ENCODE data around the gene TLX1. TPM values are rescaled to one million over a fixed set of nuclear protein-coding genes. Genes with fewer than 3 reads are reported as not detected.

TLX1 gene
- total and polyA plus RNA-seq, 4 donors = 0.06 to 0.79 (median 0.31) TPM

DNA sequence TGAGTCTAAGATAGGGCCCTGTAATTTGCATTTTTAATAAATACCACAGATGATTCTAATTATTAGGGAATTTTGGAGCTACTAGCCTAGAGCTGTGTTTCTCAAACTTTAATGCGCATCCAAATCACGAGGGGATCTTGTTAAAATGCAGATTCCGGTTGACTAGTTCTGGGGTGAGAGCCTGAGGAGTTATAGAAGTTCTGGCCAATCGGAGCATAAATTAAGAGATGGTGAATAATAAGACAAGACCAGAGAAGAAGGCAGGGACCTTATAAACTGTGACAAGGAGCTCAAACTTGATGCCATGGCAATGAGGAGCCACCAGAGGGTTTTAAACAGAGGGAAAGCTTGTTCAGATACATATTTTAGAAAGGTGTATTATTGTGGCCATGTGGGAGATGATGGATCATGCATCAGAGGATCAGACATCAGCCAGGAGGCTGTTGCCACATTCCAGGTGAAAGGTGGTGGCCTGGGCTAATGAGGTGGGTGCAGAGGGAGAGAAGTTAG, 29.7 kb upstream of the TLX1 start:
- no peaks in the 10 kb centered on the region for H3K27me3 ChIP-seq (ENCODE audit: control insufficient read depth in 4 of 4, insufficient read depth in 4 of 4, low read length in 3 of 4)
- H3K4me3 ChIP-seq (ENCODE audit: low read depth in 1 of 3, low read length in 3 of 3) = no peak overlapping the region
- 81% methylated on average over 4 of the region's 4 CpGs for WGBS
- H3K9me3 ChIP-seq (ENCODE audit: control insufficient read depth in 4 of 4, low read length in 3 of 4) = no peaks in the 10 kb centered on the region
- H3K9ac ChIP-seq (ENCODE audit: low read depth in 1 of 2, low read length in 2 of 2) = no peak overlapping the region
- no peaks in the 10 kb centered on the region for H3K36me3 ChIP-seq (ENCODE audit: control insufficient read depth in 4 of 4, insufficient read depth in 3 of 4, low read depth in 1 of 4, low read length in 3 of 4)
- TF ChIP-seq, protein P1, sequence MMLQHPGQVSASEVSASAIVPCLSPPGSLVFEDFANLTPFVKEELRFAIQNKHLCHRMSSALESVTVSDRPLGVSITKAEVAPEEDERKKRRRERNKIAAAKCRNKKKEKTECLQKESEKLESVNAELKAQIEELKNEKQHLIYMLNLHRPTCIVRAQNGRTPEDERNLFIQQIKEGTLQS (IDR thresholded peaks at IDR 0.05) = no peak
- no peak for TF ChIP-seq SP1 (IDR thresholded peaks at IDR 0.05)
- TF ChIP-seq, protein P2, sequence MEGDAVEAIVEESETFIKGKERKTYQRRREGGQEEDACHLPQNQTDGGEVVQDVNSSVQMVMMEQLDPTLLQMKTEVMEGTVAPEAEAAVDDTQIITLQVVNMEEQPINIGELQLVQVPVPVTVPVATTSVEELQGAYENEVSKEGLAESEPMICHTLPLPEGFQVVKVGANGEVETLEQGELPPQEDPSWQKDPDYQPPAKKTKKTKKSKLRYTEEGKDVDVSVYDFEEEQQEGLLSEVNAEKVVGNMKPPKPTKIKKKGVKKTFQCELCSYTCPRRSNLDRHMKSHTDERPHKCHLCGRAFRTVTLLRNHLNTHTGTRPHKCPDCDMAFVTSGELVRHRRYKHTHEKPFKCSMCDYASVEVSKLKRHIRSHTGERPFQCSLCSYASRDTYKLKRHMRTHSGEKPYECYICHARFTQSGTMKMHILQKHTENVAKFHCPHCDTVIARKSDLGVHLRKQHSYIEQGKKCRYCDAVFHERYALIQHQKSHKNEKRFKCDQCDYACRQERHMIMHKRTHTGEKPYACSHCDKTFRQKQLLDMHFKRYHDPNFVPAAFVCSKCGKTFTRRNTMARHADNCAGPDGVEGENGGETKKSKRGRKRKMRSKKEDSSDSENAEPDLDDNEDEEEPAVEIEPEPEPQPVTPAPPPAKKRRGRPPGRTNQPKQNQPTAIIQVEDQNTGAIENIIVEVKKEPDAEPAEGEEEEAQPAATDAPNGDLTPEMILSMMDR (IDR thresholded peaks at IDR 0.05; ENCODE audit: low read depth, low read length, missing input control) = no peak
- TF ChIP-seq FOXA2 (IDR thresholded peaks at IDR 0.05) = no peak
- no peak for TF ChIP-seq RXRA (IDR thresholded peaks at IDR 0.05)
- TF ChIP-seq TAF1 (conservative IDR thresholded peaks at IDR 0.05) = no peak
- TF ChIP-seq NR2F2 (IDR thresholded peaks at IDR 0.05) = no peak
- no peak for TF ChIP-seq FOXA1 (IDR thresholded peaks at IDR 0.05)
- no peak for TF ChIP-seq HNF4G (IDR thresholded peaks at IDR 0.05)
- TF ChIP-seq HNF4A (conservative IDR thresholded peaks at IDR 0.05) = no peak
- no peak for TF ChIP-seq EGR1 (IDR thresholded peaks at IDR 0.05; ENCODE audit: low read depth in 2 of 2)
- no peak for TF ChIP-seq YY1 (IDR thresholded peaks at IDR 0.05)
- TF ChIP-seq GABPA (IDR thresholded peaks at IDR 0.05 in 1 of 2, conservative IDR thresholded peaks at IDR 0.05 in 1 of 2) = no peak
- TF ChIP-seq, protein P3, sequence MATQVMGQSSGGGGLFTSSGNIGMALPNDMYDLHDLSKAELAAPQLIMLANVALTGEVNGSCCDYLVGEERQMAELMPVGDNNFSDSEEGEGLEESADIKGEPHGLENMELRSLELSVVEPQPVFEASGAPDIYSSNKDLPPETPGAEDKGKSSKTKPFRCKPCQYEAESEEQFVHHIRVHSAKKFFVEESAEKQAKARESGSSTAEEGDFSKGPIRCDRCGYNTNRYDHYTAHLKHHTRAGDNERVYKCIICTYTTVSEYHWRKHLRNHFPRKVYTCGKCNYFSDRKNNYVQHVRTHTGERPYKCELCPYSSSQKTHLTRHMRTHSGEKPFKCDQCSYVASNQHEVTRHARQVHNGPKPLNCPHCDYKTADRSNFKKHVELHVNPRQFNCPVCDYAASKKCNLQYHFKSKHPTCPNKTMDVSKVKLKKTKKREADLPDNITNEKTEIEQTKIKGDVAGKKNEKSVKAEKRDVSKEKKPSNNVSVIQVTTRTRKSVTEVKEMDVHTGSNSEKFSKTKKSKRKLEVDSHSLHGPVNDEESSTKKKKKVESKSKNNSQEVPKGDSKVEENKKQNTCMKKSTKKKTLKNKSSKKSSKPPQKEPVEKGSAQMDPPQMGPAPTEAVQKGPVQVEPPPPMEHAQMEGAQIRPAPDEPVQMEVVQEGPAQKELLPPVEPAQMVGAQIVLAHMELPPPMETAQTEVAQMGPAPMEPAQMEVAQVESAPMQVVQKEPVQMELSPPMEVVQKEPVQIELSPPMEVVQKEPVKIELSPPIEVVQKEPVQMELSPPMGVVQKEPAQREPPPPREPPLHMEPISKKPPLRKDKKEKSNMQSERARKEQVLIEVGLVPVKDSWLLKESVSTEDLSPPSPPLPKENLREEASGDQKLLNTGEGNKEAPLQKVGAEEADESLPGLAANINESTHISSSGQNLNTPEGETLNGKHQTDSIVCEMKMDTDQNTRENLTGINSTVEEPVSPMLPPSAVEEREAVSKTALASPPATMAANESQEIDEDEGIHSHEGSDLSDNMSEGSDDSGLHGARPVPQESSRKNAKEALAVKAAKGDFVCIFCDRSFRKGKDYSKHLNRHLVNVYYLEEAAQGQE (IDR thresholded peaks at IDR 0.05) = no peak
- TF ChIP-seq, protein P4, sequence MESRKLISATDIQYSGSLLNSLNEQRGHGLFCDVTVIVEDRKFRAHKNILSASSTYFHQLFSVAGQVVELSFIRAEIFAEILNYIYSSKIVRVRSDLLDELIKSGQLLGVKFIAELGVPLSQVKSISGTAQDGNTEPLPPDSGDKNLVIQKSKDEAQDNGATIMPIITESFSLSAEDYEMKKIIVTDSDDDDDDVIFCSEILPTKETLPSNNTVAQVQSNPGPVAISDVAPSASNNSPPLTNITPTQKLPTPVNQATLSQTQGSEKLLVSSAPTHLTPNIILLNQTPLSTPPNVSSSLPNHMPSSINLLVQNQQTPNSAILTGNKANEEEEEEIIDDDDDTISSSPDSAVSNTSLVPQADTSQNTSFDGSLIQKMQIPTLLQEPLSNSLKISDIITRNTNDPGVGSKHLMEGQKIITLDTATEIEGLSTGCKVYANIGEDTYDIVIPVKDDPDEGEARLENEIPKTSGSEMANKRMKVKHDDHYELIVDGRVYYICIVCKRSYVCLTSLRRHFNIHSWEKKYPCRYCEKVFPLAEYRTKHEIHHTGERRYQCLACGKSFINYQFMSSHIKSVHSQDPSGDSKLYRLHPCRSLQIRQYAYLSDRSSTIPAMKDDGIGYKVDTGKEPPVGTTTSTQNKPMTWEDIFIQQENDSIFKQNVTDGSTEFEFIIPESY (IDR thresholded peaks at IDR 0.05) = no peak
- no peak for TF ChIP-seq JUND (IDR thresholded peaks at IDR 0.05)
- H3K4me1 ChIP-seq (ENCODE audit: control insufficient read depth in 4 of 4, insufficient read depth in 4 of 4, low read length in 3 of 4) = no peaks in the 10 kb centered on the region
- H3K27ac ChIP-seq (ENCODE audit: low read depth in 1 of 2, low read length in 2 of 2) = no peak overlapping the region
- no peak for DNase-seq (ENCODE audit: low spot score)

DNA sequence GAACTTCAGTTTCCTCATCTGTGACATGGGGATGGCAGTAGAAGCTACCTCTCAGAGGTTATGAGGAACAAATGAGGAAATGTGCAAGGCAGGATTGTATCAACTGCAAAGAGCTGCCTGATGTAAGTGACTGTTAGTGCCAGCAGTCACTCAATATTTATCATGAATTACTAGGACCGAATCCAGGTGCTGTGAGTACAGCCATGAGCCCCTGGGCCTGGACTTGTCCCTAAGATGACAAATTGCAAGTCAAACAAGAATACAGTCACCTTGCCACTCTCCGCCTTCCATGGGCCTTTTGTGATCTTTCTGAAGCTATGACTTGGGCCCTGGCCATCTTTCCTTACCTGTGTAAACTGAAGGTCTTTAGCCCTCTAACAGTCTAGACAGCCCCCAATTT, 27.7 kb upstream of the TLX1 start:
- no peak overlapping the region for H3K4me3 ChIP-seq (ENCODE audit: low read depth in 1 of 3, low read length in 3 of 3)
- H3K4me1 ChIP-seq (ENCODE audit: control insufficient read depth in 4 of 4, insufficient read depth in 4 of 4, low read length in 3 of 4) = no peaks in the 10 kb centered on the region
- H3K36me3 ChIP-seq (ENCODE audit: control insufficient read depth in 4 of 4, insufficient read depth in 3 of 4, low read depth in 1 of 4, low read length in 3 of 4) = no peaks in the 10 kb centered on the region
- H3K27ac ChIP-seq (ENCODE audit: low read depth in 1 of 2, low read length in 2 of 2) = no peak overlapping the region
- no peak overlapping the region for H3K9ac ChIP-seq (ENCODE audit: low read depth in 1 of 2, low read length in 2 of 2)
- 77% methylated on average over 2 of the region's 2 CpGs for WGBS
- H3K27me3 ChIP-seq (ENCODE audit: control insufficient read depth in 4 of 4, insufficient read depth in 4 of 4, low read length in 3 of 4) = no peaks in the 10 kb centered on the region
- H3K9me3 ChIP-seq (ENCODE audit: control insufficient read depth in 4 of 4, low read length in 3 of 4) = no peaks in the 10 kb centered on the region
- no peak for DNase-seq (ENCODE audit: low spot score)
- TF ChIP-seq SP1 (IDR thresholded peaks at IDR 0.05) (no peak), GABPA (IDR thresholded peaks at IDR 0.05 in 1 of 2, conservative IDR thresholded peaks at IDR 0.05 in 1 of 2) (no peak), NR2F2 (IDR thresholded peaks at IDR 0.05) (no peak), RXRA (IDR thresholded peaks at IDR 0.05) (no peak), TAF1 (conservative IDR thresholded peaks at IDR 0.05) (no peak)
- TF ChIP-seq, protein P1 (IDR thresholded peaks at IDR 0.05) = no peak
- TF ChIP-seq, protein P5, sequence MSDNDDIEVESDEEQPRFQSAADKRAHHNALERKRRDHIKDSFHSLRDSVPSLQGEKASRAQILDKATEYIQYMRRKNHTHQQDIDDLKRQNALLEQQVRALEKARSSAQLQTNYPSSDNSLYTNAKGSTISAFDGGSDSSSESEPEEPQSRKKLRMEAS (IDR thresholded peaks at IDR 0.05) = no peak
